ENCODE data around the gene PSKH1.

Gene PSKH1

DNA sequence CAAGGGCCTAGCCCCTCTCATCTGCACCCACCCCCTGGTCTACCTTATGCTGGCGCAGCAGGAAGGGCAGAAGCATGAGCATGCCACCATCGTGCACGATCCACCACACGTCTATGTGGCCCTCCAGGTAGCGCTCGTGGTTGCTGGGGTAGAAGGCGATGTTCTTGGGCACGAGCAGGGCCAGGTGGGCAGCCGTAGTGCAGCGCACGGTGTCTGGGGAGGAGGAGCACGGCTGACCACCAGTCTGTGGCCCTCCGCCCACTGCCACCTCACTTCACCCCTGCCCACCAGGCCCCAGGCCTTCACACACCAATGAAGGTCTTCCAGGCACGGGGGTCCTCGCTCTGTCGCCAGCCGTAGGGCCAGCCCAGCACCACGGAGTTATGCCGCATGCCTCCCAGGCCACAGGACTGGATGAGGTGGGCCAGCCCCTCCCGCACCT is 53.1 kb downstream of the PSKH1 start:
- no peaks in the 10 kb centered on the region for H3K9me3 ChIP-seq (ENCODE audit: control insufficient read depth, insufficient read depth, low read length)
- H3K36me3 ChIP-seq (ENCODE audit: control insufficient read depth, low read length): peaks cover 6% of the 10 kb centered on the region
- H3K27ac ChIP-seq (ENCODE audit: low read depth, low read length): no peak overlapping the region
- no peaks in the 10 kb centered on the region for H3K9me2 ChIP-seq (replicated peaks; ENCODE audit: control insufficient read depth, low read length)
- no peak overlapping the region for H3K4me2 ChIP-seq (ENCODE audit: low read length)
- H3K4me1 ChIP-seq (ENCODE audit: control insufficient read depth, low read length): 0 out of 2 replicates have a peak, but pooled peaks cover 3% of the 10 kb centered on the region
- no peaks in the 10 kb centered on the region for H3K79me2 ChIP-seq (ENCODE audit: control insufficient read depth, low read length)
- H3K4me3 ChIP-seq (ENCODE audit: low read length): no peak overlapping the region
- H3K27me3 ChIP-seq (ENCODE audit: control insufficient read depth, low read length): no peaks in the 10 kb centered on the region
- no peaks in the 10 kb centered on the region for H4K20me1 ChIP-seq (ENCODE audit: control insufficient read depth, insufficient read depth, low read depth, low read length)
- H3F3A ChIP-seq (ENCODE audit: control insufficient read depth, insufficient read depth): no peaks in the 10 kb centered on the region
- TF ChIP-seq, protein P1, sequence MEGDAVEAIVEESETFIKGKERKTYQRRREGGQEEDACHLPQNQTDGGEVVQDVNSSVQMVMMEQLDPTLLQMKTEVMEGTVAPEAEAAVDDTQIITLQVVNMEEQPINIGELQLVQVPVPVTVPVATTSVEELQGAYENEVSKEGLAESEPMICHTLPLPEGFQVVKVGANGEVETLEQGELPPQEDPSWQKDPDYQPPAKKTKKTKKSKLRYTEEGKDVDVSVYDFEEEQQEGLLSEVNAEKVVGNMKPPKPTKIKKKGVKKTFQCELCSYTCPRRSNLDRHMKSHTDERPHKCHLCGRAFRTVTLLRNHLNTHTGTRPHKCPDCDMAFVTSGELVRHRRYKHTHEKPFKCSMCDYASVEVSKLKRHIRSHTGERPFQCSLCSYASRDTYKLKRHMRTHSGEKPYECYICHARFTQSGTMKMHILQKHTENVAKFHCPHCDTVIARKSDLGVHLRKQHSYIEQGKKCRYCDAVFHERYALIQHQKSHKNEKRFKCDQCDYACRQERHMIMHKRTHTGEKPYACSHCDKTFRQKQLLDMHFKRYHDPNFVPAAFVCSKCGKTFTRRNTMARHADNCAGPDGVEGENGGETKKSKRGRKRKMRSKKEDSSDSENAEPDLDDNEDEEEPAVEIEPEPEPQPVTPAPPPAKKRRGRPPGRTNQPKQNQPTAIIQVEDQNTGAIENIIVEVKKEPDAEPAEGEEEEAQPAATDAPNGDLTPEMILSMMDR (IDR thresholded peaks at IDR 0.05; ENCODE audit: low read depth, low read length, poor library complexity, severe bottlenecking): no peak
- no peak for TF ChIP-seq EZH2phosphoT487 (IDR thresholded peaks at IDR 0.05; ENCODE audit: borderline replicate concordance, low read length)

DNA sequence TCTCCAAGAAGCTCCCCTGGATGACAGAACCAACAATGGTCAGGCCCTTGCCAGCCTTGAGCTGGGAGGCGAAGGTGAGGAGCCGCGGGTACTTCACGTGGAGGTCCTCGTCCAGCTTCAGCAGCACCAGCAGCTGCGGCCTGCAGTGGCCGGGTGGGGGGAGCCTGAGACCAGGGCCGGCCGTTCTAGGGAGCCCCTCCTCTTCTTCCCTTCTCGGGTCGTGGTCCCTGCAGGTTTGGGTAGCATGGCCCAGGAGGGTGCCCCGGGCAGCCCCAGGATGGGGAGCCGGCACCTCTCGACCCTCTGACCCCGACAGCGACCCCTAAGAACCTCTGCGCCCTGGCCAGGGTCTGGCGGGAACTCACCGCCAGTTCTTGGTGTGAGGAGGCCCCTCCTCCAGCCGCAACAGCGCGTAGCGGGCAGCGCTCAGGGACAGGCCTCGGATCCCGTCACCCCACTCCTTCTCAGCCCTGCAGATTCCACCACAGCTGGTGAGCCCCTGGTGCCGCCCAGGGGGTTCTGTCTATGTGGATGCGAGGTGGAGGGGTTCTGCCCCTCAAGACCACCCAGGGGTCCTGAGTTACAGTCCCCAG is 54.0 kb downstream of the PSKH1 start:
- Histone ChIP-seq H3K4me3 (ENCODE audit: low read length) (no peak overlapping the region), H4K20me1 (ENCODE audit: control insufficient read depth, insufficient read depth, low read depth, low read length) (no peaks in the 10 kb centered on the region), H3K9me3 (ENCODE audit: control insufficient read depth, insufficient read depth, low read length) (no peaks in the 10 kb centered on the region), H3K4me2 (ENCODE audit: low read length) (no peak overlapping the region), H3F3A (ENCODE audit: control insufficient read depth, insufficient read depth) (no peaks in the 10 kb centered on the region), H3K79me2 (ENCODE audit: control insufficient read depth, low read length) (no peaks in the 10 kb centered on the region), H3K9me2 (replicated peaks; ENCODE audit: control insufficient read depth, low read length) (no peaks in the 10 kb centered on the region), H3K4me1 (ENCODE audit: control insufficient read depth, low read length) (no peaks in the 10 kb centered on the region), H3K27ac (ENCODE audit: low read depth, low read length) (no peak overlapping the region), H3K27me3 (ENCODE audit: control insufficient read depth, low read length) (no peaks in the 10 kb centered on the region), H3K36me3 (ENCODE audit: control insufficient read depth, low read length) (peaks cover 6% of the 10 kb centered on the region)
- no peak for TF ChIP-seq EZH2phosphoT487 (IDR thresholded peaks at IDR 0.05; ENCODE audit: borderline replicate concordance, low read length)
- TF ChIP-seq, protein P1 (IDR thresholded peaks at IDR 0.05; ENCODE audit: low read depth, low read length, poor library complexity, severe bottlenecking): no peak

DNA sequence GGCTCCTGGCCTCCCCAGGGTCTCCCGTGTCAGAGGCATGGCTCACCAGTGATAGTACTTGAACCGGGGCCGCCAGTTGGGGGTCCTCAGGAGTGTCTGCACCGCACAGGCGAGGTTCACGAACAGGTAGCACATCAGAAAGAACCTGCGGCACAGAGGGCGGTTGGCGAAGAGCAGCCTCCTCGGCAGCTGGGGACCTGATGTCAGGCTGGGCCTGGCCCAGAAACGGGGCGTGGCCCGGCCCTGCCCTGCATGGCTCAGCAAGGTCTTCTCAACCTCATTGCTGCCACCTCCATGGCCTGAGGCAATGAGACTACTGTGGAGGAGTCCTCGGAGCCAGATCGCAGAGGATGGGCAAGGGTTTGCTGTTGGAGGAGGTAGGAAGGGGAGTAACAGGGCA is 55.0 kb downstream of the PSKH1 start:
- Histone ChIP-seq H3K4me2 (ENCODE audit: low read length) (no peak overlapping the region), H4K20me1 (ENCODE audit: control insufficient read depth, insufficient read depth, low read depth, low read length) (no peaks in the 10 kb centered on the region), H3K4me1 (ENCODE audit: control insufficient read depth, low read length) (no peaks in the 10 kb centered on the region), H3K4me3 (ENCODE audit: low read length) (no peak overlapping the region), H3K27me3 (ENCODE audit: control insufficient read depth, low read length) (no peaks in the 10 kb centered on the region), H3K79me2 (ENCODE audit: control insufficient read depth, low read length) (no peaks in the 10 kb centered on the region), H3K36me3 (ENCODE audit: control insufficient read depth, low read length) (no peaks in the 10 kb centered on the region; the same call in 1 of the 2 replicates), H3K27ac (ENCODE audit: low read depth, low read length) (no peak overlapping the region), H3K9me2 (replicated peaks; ENCODE audit: control insufficient read depth, low read length) (no peaks in the 10 kb centered on the region), H3F3A (ENCODE audit: control insufficient read depth, insufficient read depth) (no peaks in the 10 kb centered on the region), H3K9me3 (ENCODE audit: control insufficient read depth, insufficient read depth, low read length) (no peaks in the 10 kb centered on the region)
- TF ChIP-seq, protein P1 (IDR thresholded peaks at IDR 0.05; ENCODE audit: low read depth, low read length, poor library complexity, severe bottlenecking): no peak
- no peak for TF ChIP-seq EZH2phosphoT487 (IDR thresholded peaks at IDR 0.05; ENCODE audit: borderline replicate concordance, low read length)

Data from DOHH2 (cell line).